HFFc6 (cell line): ENCODE data around the gene SS18L1. TPM values are rescaled to one million over a fixed set of nuclear protein-coding genes. Genes with fewer than 3 reads are reported as not detected.

Source experiments
- DNase-seq: peaks from one replicate; pipeline ENCODE4 v3.0.0-alpha.2; 2018
- H3K27ac Mint-ChIP-seq: 2 replicates; pipeline ENCODE4 v1.8.0; 2020; ENCODE audit warnings: mild to moderate bottlenecking, mixed read lengths
- H3K27me3 Mint-ChIP-seq: 2 replicates; pipeline ENCODE4 v1.8.0; 2021; ENCODE audit warnings: mild to moderate bottlenecking, moderate library complexity, mixed read lengths; ENCODE audit not compliant: insufficient read depth
- H3K36me3 Mint-ChIP-seq: 2 replicates; pipeline ENCODE4 v1.8.0; 2021; ENCODE audit warnings: low read depth, mixed read lengths
- H3K4me1 Mint-ChIP-seq: 2 replicates; pipeline ENCODE4 v1.8.0; 2020; ENCODE audit warnings: low read depth, mixed read lengths
- H3K4me3 Mint-ChIP-seq: 2 replicates; pipeline ENCODE4 v1.8.0; 2020; ENCODE audit warnings: mild to moderate bottlenecking, moderate library complexity, mixed read lengths
- H3K9me3 Mint-ChIP-seq: 2 replicates; pipeline ENCODE4 v1.8.0; 2020; ENCODE audit warnings: mild to moderate bottlenecking, mixed read lengths
- CTCF ChIP-seq: fragments of 200-600 bp; sonication (generic); IDR thresholded peaks from 2 replicates; pipeline ENCODE4 v1.5.0; 2021; ENCODE audit warnings: antibody characterized with exemption, mild to moderate bottlenecking
- total RNA-seq, 6 experiments: library from RNA; stranded (reverse); fragmentation: NEBNext Ultra II Directional; extraction: Animal tissue kit (Norgen Biotek cat#: 25700); gene quantifications; 2 replicates in 1 of 6; 3 replicates in 5 of 6; pipeline ENCODE4 v1.2.3, GENCODE V29; 2021

Gene SS18L1
- total RNA-seq, 6 experiments from 2014 or later = 5.5 to 7.9 (median 5.9) TPM

- no peaks in the 10 kb centered on the region for H3K27me3 Mint-ChIP-seq
- no peaks in the 10 kb centered on the region for H3K9me3 Mint-ChIP-seq
- no peak overlapping the region for H3K4me3 Mint-ChIP-seq
- no peak for DNase-seq
- H3K4me1 Mint-ChIP-seq = no peaks in the 10 kb centered on the region
- TF ChIP-seq CTCF = no peak
- H3K27ac Mint-ChIP-seq = no peak overlapping the region
- 0 out of 2 replicates have a peak, but pooled peaks cover 5% of the 10 kb centered on the region for H3K36me3 Mint-ChIP-seq
Observed at GRCh38 chr20:62168061-62168460, 24.5 kb downstream of the SS18L1 start.

DNA sequence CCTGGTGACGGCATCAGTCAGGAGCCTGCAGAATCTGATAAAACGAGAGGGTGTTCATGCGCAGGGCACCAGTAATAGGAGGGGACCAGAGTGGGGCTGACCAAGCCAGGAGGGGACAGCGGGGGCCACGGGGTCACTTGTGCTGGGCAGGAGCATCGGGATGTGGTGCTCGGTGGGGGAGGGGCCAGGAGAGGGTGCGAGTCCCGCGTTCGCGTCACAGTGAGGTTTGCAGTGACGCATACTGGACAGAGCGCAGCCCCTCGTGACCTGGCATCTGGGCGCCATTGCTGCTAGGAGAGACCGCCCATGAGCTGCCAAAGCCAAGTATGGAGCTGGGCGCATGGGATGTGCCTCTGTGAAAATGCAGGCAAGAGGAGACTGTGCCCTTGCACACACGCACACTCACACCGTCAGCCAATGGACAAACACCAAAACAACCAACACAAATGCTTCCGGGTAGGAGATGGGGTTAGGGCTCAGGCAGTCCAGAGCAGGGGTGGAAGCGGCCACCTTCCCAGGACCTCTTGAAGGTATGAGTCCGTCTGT is 25.4 kb downstream of the SS18L1 start:
- H3K9me3 Mint-ChIP-seq = no peaks in the 10 kb centered on the region
- H3K4me1 Mint-ChIP-seq = no peaks in the 10 kb centered on the region
- no peak overlapping the region for H3K4me3 Mint-ChIP-seq
- no peak for DNase-seq
- peaks cover 7% of the 10 kb centered on the region; the same call in 1 of the 2 replicates for H3K36me3 Mint-ChIP-seq
- TF ChIP-seq CTCF = no peak
- H3K27me3 Mint-ChIP-seq = no peaks in the 10 kb centered on the region
- H3K27ac Mint-ChIP-seq = no peak overlapping the region

DNA sequence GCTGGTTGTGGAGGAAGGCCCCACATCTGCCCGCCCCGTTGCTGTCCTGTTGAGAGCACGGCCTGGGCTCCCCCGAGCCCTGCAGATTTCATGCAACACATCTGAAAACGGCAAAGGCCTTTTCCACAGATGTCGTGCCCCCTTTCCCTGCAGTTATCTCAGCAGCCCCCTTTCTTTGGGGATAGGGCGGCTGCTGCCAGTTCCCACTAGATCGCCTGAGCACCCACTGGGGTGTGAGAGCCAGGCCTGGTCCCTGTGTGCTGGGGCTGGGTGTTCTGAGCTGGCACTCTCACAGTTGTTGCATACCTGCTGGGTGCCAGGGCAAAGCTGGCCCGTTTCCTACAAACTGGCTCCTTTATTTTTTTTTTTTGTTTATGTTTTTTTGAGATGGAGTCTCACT is 27.0 kb downstream of the SS18L1 start:
- Mint-ChIP-seq H3K36me3 (peaks cover 10% of the 10 kb centered on the region; the same call in 1 of the 2 replicates), H3K27me3 (no peaks in the 10 kb centered on the region), H3K4me3 (no peak overlapping the region), H3K4me1 (no peaks in the 10 kb centered on the region), H3K9me3 (no peaks in the 10 kb centered on the region), H3K27ac (no peak overlapping the region)
- TF ChIP-seq CTCF = no peak
- DNase-seq = no peak

GRCh38 chr20:62171245-62171644 is 27.7 kb downstream of the SS18L1 start:
- Mint-ChIP-seq H3K27me3 (no peaks in the 10 kb centered on the region), H3K9me3 (no peaks in the 10 kb centered on the region), H3K36me3 (peaks cover 6% of the 10 kb centered on the region; the same call in 1 of the 2 replicates), H3K4me1 (no peaks in the 10 kb centered on the region), H3K4me3 (no peak overlapping the region), H3K27ac (no peak overlapping the region)
- no peak for TF ChIP-seq CTCF
- no peak for DNase-seq

DNA sequence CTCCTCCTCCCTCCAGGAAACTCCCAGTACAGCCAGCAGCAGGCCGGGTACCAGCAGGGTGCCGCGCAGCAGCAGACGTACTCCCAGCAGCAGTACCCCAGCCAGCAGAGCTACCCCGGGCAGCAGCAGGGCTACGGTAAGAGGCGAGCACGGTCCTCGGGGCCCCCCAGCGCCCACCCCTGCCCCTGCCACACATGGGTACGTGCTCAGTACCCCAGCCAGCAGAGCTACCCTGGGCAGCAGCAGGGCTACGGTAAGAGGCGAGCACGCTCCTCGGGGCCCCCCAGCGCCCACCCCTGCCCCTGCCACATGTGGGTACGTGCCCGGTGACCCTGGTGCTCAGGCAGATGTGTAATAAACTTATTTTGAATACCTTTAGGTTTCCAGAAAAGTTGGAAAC is 29.1 kb downstream of the SS18L1 start:
- TF ChIP-seq CTCF = no peak
- Mint-ChIP-seq H3K27me3 (no peaks in the 10 kb centered on the region), H3K36me3 (peaks cover 5% of the 10 kb centered on the region; the same call in 1 of the 2 replicates), H3K4me3 (no peak overlapping the region), H3K9me3 (no peaks in the 10 kb centered on the region), H3K4me1 (no peaks in the 10 kb centered on the region), H3K27ac (no peak overlapping the region)
- no peak for DNase-seq
